ENCODE measurements around the gene HNRNPAB.
"Not testable (repeated sequence)": the region's sequence is repeated elsewhere in the genome, so short reads cannot be mapped to it uniquely, and the experiment has no call there.

HNRNPAB gene

DNA sequence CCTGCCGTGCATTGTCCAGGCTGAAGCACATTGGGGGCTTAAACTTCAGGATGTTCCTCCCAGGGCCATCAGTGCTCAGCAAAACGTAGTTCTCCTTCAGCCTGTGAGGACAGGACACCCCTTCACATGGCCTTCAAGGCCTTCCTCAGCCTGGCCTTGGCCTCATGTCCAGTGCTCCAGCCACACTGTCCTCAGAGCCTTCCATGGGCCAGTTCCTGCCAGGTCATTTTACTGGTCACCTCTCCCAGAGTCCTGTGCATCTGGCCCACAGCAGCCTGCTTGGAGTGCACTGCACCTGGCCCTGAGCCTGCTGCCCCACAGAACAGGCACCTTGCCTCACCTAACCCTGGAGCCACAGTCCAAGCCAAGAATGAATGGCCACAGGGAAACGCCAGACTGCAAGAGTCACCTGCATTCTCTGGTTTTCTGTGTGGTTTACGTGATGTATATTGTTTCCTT, 8.7 kb downstream of the HNRNPAB start:
- DNase-seq: no peak

GRCh38 chr5:178213748-178214151, 9.4 kb downstream of the HNRNPAB start:
- DNase-seq: no peak

DNA sequence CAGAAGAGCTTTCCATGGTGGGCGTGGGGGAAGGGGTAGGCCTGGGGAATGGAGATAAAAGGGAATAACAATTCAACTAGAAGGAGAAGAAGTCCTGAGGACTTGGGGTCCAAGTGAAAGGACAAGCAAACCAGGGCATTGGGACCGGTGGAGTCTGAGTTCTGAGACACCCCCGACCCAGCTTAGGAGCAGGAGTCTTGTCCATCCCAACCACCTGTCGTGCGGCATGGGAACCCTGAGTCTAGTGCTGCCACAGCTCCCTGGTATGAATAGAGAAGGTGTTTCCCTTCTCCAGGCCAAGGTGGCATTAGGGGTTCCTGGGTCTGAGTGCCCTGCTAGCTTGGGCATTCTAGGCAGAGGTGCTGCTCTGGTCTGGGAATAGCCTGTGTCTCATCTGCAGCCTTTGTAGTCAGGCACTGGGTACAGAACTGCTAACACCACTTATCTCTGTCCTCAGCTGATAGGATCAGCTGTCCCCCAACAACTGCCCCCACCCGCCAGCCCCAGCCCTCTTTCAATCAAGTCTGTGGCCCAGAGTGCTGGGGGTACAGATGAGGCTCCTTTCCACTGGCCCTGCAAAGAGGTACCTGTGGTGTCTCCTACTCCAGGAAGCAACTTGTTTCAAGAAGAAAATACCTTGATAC, 9.9 kb downstream of the HNRNPAB start:
- DNase-seq: no peak

DNA sequence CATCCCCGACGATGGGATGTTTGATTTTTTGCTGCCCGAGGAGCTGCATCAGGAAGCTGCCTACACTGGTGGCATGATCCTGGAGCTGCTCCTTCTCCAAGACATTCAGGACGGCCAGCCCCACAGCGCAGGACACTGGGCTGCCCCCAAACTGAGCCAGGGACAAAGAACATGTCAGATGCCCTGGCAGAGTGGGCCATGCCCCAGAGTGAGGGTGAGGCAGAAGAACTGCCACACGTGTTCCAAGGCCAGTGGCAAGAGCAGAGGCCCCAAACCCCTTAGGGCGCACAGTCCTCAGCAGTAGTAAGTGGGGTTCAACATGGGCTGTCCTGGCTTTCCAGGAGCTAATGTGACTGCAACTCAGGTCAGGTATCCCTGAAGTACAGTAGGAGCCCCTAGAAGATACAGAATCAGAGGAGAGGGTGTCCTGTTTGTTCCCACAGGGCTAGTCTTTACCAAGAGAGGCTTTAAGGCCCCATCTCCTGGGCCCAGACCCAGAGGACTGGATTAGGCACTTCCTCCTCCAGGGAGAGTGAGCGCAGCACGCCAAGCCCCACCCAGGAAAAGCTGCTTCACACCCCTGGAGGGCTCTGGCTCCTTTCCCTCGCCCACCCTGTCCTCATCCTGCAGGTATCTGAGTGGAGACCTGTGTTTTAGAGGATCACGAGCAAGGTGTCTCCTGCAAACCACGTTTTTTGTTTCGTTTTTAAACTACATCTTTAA, 11.1 kb downstream of the HNRNPAB start:
- DNase-seq: no peak

GRCh38 chr5:178216088-178216534, 11.8 kb downstream of the HNRNPAB start:
- no peak for DNase-seq

GRCh38 chr5:178216779-178217178, 12.4 kb downstream of the HNRNPAB start:
- no peak for DNase-seq

GRCh38 chr5:178218237-178218776, 14.0 kb downstream of the HNRNPAB start:
- DNase-seq: no peak

- no peak for DNase-seq
Measured at GRCh38 chr5:178218827-178219226, 14.5 kb downstream of the HNRNPAB start.

DNA sequence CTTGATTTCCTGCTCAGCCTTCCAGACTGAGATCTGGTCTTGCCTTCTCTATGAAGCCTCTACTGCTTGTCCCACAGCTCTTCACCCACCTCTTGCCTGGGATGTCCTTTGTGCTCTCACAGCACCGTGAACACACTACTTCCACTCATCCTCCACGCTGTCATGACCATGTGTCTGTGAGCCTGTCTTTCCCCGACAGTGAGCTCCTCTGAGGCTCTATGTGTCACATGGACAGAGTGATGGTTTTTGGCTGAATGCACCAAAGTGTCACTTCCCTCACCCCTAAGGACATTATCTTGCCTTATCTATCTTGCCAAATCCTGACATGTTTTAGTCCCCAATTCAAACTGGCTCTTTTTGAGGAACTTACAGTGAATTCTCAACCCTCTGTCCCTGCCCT, 16.9 kb downstream of the HNRNPAB start:
- DNase-seq: no peak

- DNase-seq: no peak
Measured at GRCh38 chr5:178221853-178222252, 17.5 kb downstream of the HNRNPAB start.

DNA sequence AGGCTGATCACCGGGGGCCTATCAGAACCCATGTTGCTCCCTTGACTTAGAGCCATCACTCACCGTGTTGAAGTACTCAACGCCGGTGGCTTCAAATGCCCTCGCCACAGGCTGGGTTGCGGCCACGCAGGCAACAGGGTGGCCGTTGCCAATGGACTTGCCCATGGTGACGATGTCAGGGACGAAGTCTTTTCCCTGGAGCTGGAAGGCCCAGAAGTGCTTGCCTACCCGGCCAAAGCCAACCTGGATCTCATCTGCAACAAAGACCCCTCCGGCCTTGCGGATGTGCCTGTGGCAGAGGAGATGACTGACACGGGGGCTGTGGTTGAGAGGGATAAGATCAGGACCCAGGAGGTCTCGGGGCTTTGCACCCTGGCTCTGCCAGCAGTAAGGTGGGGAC, 18.0 kb downstream of the HNRNPAB start:
- no peak for DNase-seq

DNA sequence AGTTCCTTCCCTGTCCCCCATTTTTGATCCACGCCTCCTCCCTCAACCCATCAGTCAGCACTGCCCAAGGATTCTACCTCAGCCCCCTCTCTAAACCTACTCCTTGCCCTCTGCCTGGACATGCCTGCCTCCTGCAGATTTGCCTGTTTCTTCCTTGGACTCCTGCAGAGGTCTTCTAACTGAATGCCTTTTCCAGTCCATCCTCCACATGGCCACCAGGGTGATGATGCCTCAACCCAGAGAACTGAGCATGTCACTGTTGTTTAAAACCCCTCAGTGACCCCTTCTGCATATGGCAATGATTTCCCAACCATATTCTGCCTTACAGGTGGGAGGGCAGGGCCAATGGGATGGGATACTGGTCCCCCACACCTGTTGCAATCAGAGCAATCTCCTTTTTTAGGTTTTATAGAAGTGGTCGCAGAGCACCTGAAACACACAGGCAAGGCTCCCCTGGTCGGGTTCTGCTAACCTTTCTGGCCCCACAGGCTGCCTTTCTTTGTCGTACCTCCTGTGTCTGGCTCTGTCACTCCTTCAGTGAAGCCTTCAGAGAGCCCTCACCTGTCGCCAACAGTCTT, 19.0 kb downstream of the HNRNPAB start:
- no peak for DNase-seq

DNA sequence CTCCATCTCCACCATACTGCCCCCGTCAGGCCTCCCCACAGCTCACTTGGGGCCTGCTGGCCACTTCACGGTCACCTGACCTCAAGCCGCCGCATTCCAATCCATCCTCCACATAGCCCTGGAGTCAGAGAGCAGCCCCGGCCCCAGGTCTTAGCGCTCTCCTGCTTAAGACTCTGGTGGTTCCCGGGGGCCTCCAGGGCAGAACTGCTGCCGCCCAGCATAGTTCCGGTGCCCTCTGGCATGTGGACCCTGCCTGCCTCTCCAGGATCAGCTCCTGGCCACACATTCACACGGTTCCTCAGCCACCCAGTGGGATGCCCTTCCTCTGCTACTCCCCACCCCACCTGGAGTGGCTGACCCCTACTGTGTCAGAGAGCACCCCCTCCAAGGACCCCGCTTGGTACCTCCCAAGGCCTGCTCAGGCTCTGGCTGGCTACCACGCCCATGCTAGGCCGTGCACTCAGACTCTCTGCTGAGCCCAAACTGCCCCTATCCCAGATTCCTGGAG, 19.5 kb downstream of the HNRNPAB start:
- no peak for DNase-seq

GRCh38 chr5:178224403-178224802, 20.1 kb downstream of the HNRNPAB start:
- DNase-seq: no peak

DNA sequence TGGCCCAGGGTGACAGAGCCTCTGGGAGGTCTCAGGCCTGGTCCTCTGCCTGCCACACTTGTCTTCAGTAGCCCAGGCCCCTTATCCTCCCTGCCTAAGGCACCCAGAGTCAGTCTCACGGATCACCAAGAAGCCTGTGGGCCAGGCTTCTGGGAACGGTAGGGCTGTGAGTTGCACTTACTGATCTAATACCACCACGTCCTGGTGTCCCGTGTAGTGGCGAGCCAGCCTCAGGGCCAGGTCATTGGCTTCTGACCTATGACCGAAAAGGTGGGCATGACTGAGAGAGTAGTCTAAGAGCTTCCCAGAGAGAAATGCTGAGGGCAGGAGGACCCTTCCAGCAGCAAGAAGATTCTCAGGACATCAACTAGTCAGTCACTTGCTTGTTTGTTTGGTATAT, 20.8 kb downstream of the HNRNPAB start:
- DNase-seq: no peak

DNA sequence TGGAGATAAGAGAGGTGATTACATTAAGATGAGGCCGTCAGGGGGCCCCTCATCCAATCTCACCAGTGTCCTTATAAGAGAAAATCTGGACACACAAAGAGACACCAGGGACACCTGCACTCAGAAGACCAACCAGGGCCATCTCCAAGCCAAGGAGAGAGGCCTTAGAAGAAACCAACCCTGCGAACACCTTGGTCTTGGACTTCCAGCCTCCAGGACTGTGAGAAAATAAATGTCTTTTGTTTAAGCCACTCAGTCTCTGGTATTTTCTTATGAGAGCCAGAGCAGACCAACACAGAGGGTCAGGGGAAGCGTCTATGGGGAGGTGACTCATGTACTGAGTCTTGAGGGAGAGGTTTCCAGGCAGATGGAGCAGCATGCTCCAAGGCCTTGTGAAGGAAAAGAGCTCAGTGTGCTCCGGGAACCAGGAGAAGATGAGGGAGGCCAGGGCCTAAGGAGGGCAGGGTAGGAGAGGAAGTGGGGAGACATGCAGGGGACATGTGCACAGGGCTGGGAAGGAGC, 22.9 kb downstream of the HNRNPAB start:
- DNase-seq: no peak

- DNase-seq: no peak
Measured at GRCh38 chr5:178227929-178228328, 23.6 kb downstream of the HNRNPAB start.

DNA sequence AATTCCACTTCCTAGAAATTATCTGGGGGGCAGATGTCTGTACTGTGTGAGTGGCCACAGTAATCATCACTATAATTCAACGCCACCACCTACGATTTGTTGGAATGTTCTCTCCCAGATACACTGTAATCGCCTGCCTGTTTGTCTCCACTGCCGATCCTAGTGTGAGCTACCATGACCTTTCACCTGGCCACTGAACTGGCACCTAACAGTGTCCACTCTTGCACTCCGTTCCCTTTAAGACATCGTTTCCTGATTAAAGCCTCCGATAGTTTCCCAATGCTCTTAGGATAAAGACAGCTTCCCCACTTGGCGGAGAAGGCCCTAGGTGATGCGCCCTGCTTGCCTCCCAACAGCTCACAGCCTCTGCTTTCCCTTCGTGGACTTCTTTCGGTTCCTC, 24.3 kb downstream of the HNRNPAB start:
- DNase-seq: no peak

GRCh38 chr5:178229111-178229510, 24.8 kb downstream of the HNRNPAB start:
- DNase-seq: not testable (repeated sequence)

GRCh38 chr5:178229861-178230260, 25.5 kb downstream of the HNRNPAB start:
- no peak for DNase-seq

DNA sequence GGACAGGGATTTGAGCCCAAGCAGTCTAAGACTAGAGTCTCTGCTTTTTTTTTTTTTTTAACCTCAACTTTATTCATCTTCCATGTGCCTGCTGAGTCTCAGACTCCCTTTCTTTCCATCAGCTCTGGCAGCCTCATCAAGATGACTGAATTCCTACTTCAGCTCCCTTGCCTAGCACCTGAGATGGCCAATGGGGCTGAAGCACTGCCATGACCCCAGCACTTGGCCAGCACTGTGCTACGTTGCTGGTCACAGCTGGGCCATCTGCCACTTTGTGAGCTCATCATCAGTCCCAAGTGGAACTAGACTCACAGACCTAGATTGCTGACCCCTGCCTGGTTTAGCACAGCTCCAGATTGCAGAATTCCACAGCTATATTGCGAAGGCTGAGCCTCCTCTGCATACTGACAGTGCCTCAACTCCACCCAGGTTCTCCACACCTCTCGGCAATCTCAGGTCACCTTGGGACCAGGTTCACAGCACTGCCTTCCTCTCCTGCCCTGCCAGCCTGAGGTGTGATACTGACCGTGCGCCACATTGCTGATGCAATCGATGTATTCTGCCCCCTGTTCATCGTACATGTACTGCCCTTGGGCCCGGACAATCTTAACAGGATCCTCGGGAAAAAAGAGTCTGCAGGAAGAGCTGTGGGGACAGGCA, 26.7 kb downstream of the HNRNPAB start:
- no peak for DNase-seq

DNA sequence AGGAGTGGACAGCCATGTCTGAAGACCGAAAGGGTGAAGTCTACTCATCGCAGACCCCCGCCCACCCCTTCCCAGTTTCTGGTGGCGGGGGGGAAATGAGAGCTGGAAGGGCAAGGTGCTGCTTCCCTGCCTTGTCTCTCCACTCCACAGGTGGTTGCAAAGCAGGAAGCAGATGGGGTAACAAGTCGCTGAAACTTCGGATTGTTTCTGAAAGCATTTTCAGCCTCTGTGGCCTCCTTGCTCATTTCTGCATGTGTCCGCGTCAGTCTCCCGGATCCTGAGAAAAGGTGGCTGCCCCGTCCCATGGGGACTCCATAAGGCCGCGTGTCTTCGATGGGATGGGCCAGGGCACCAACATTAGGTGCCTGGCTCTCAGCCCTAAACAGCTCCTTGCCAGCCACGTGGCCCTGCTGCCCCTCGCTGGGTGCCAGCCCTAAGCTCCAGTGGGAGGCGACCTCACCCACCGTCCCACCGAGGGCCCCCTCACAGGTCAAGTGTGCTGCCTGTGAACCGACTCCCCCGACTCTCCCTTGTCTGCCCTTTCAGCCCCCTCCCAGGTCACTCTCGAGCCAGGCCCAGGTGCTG, 27.3 kb downstream of the HNRNPAB start:
- DNase-seq: no peak
